Measurements from ENCODE around the gene BANK1.
"Not testable (repeated sequence)": the region's sequence is repeated elsewhere in the genome, so short reads cannot be mapped to it uniquely, and the experiment has no call there.

The BANK1 gene

GRCh38 chr4:101885574-101885973 is 95.0 kb downstream of the BANK1 start:
- no peak for DNase-seq (ENCODE audit: low read depth in 4 of 4, low spot score in 1 of 4)

- no peak for DNase-seq (ENCODE audit: low read depth in 4 of 4, low spot score in 1 of 4)
Observed at GRCh38 chr4:101886826-101887225, 96.3 kb downstream of the BANK1 start.

GRCh38 chr4:101888472-101888871 is 97.9 kb downstream of the BANK1 start:
- no peak for DNase-seq (ENCODE audit: low read depth in 4 of 4, low spot score in 1 of 4)

GRCh38 chr4:101905527-101905926 is 115.0 kb downstream of the BANK1 start:
- DNase-seq (ENCODE audit: low read depth in 4 of 4, low spot score in 1 of 4): not testable (repeated sequence)

GRCh38 chr4:101910786-101911373 is 120.3 kb downstream of the BANK1 start:
- no peak for DNase-seq (ENCODE audit: low read depth in 4 of 4, low spot score in 1 of 4)

- DNase-seq (ENCODE audit: low read depth in 4 of 4, low spot score in 1 of 4): no peak
Observed at GRCh38 chr4:101911616-101912015, 121.1 kb downstream of the BANK1 start.

GRCh38 chr4:101914761-101915160 is 124.2 kb downstream of the BANK1 start:
- no peak for DNase-seq (ENCODE audit: low read depth in 4 of 4, low spot score in 1 of 4)

GRCh38 chr4:101919373-101919977 is 128.9 kb downstream of the BANK1 start:
- no peak for DNase-seq (ENCODE audit: low read depth in 4 of 4, low spot score in 1 of 4)

GRCh38 chr4:101921370-101921769 is 130.8 kb downstream of the BANK1 start:
- no peak for DNase-seq (ENCODE audit: low read depth in 4 of 4, low spot score in 1 of 4)

GRCh38 chr4:101931619-101932018 is 141.1 kb downstream of the BANK1 start:
- no peak for DNase-seq (ENCODE audit: low read depth in 4 of 4, low spot score in 1 of 4)

- no peak for DNase-seq (ENCODE audit: low read depth in 4 of 4, low spot score in 1 of 4)
Observed at GRCh38 chr4:101933855-101934254, 143.3 kb downstream of the BANK1 start.

GRCh38 chr4:101938836-101939235 is 148.3 kb downstream of the BANK1 start:
- no peak for DNase-seq (ENCODE audit: low read depth in 4 of 4, low spot score in 1 of 4)

- no peak for DNase-seq (ENCODE audit: low read depth in 4 of 4, low spot score in 1 of 4)
Observed at GRCh38 chr4:101941816-101942358, 151.4 kb downstream of the BANK1 start.

- no peak for DNase-seq (ENCODE audit: low read depth in 4 of 4, low spot score in 1 of 4)
Observed at GRCh38 chr4:101942891-101943290, 152.4 kb downstream of the BANK1 start.

- DNase-seq (ENCODE audit: low read depth in 4 of 4, low spot score in 1 of 4): no peak
Observed at GRCh38 chr4:101944649-101945048, 154.1 kb downstream of the BANK1 start.

- DNase-seq (ENCODE audit: low read depth in 4 of 4, low spot score in 1 of 4): no peak
Observed at GRCh38 chr4:101948055-101948454, 157.5 kb downstream of the BANK1 start.

GRCh38 chr4:101948951-101949350 is 158.4 kb downstream of the BANK1 start:
- DNase-seq (ENCODE audit: low read depth in 4 of 4, low spot score in 1 of 4): no peak

- no peak for DNase-seq (ENCODE audit: low read depth in 4 of 4, low spot score in 1 of 4)
Observed at GRCh38 chr4:101950258-101950979, 159.9 kb downstream of the BANK1 start.

- no peak for DNase-seq (ENCODE audit: low read depth in 4 of 4, low spot score in 1 of 4)
Observed at GRCh38 chr4:101952985-101953384, 162.5 kb downstream of the BANK1 start.

GRCh38 chr4:101953949-101954348 is 163.4 kb downstream of the BANK1 start:
- DNase-seq (ENCODE audit: low read depth in 4 of 4, low spot score in 1 of 4): no peak

- DNase-seq (ENCODE audit: low read depth in 4 of 4, low spot score in 1 of 4): no peak
Observed at GRCh38 chr4:101954351-101954750, 163.8 kb downstream of the BANK1 start.

GRCh38 chr4:101954975-101955678 is 164.6 kb downstream of the BANK1 start:
- no peak for DNase-seq (ENCODE audit: low read depth in 4 of 4, low spot score in 1 of 4)
